Gastroesophageal sphincter (tissue), 3 donors: ENCODE measurements around the gene MLLT10.

ENCODE experiments used
- CTCF ChIP-seq, 4 experiments: fragments of 200-600 bp in 2 of 4; fragments of 450-650 bp in 2 of 4; sonication (generic) in 1 of 4; IDR thresholded peaks; one replicate each; pipeline ENCODE4 v1.5.1; 2017 to 2019; ENCODE audit warnings: antibody characterized with exemption in 4 of 4, mild to moderate bottlenecking in 2 of 4, moderate library complexity in 2 of 4
- POLR2A ChIP-seq, 2 donors: fragments of 450-650 bp; IDR thresholded peaks; one replicate each; pipeline ENCODE4 v1.6.1; 2017; ENCODE audit warnings: antibody characterized with exemption in 2 of 2, mild to moderate bottlenecking in 2 of 2, moderate library complexity in 1 of 2
- POLR2AphosphoS5 ChIP-seq: sonication (generic); formaldehyde crosslinking; IDR thresholded peaks from one replicate; pipeline ENCODE4 v1.6.1; 2017; ENCODE audit warnings: antibody characterized with exemption

DNA sequence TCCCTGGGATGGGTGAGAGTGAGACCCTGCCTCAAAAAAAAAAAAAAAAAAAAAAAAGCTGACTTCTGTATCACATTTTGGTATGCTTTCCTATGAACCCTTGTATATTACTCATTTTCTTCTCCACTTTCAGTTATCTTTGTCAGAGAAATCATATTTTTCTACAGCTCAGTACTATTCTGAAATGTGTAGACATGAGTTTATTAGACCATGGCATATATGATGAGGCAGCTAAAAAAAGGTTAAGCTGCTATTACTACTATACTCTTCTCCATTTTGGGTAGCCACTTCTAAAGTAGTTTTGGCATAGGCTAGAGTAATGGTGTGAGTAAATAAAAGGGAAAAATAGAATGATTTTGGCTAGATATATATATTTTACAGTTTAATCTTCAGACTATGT is 53.4 kb downstream of the MLLT10 start:
- TF ChIP-seq CTCF (IDR thresholded peaks at IDR 0.05) (no peak), POLR2AphosphoS5 (no peak), POLR2A (IDR thresholded peaks at IDR 0.05) (no peak)
